Esophagus muscularis mucosa (tissue), 4 donors: Measurements from ENCODE around the gene GBF1. TPM values are rescaled to one million over a fixed set of nuclear protein-coding genes. Genes with fewer than 3 reads are reported as not detected.

Experiments
- DNase-seq: peaks from one replicate; pipeline ENCODE4 v3.0.0-alpha.2; 2017; ENCODE audit errors: extremely low spot score
- H3K27ac ChIP-seq, 4 donors: fragments of 200-600 bp; sonication (generic); replicated peaks in 1 of 4; 1 replicate in 3 of 4; 2 replicates in 1 of 4; pipeline ENCODE4 v1.5.1; 2016 to 2019; ENCODE audit warnings: mild to moderate bottlenecking in 1 of 4
- H3K27me3 ChIP-seq, 4 donors: fragments of 200-600 bp; sonication (generic); one replicate each; pipeline versions ENCODE4 v1.5.1 to v1.6.0; 2016 to 2019
- H3K36me3 ChIP-seq, 4 donors: fragments of 200-600 bp; sonication (generic); one replicate each; pipeline ENCODE4 v1.5.1; 2016 to 2019
- H3K4me1 ChIP-seq, 4 donors: fragments of 200-600 bp; sonication (generic); one replicate each; pipeline ENCODE4 v1.5.1; 2016 to 2019
- H3K4me3 ChIP-seq, 4 donors: fragments of 200-600 bp; sonication (generic); 1 replicate in 2 of 4; 2 replicates in 2 of 4; pipeline ENCODE4 v1.5.1; 2016 to 2019; ENCODE audit warnings: mild to moderate bottlenecking in 4 of 4, moderate library complexity in 1 of 4
- H3K9me3 ChIP-seq, 4 donors: fragments of 200-600 bp; sonication (generic); 1 replicate in 3 of 4; 2 replicates in 1 of 4; pipeline ENCODE4 v1.5.1; 2016 to 2019
- EP300 ChIP-seq: sonication (generic); formaldehyde crosslinking; IDR thresholded peaks from one replicate; pipeline ENCODE4 v1.6.1; 2017; ENCODE audit warnings: antibody characterized with exemption
- POLR2A ChIP-seq: fragments of 450-650 bp; IDR thresholded peaks from one replicate; pipeline ENCODE4 v1.6.1; 2017; ENCODE audit warnings: antibody characterized with exemption, moderate library complexity, mild to moderate bottlenecking, low read depth
- POLR2AphosphoS5 ChIP-seq, 2 donors: sonication (generic); formaldehyde crosslinking; IDR thresholded peaks; one replicate each; pipeline ENCODE4 v1.6.1; 2017; ENCODE audit warnings: antibody characterized with exemption in 2 of 2
- whole genome bisulfite sequencing: methylation state at CpG from one replicate; pipeline ENCODE4 v1.1.5; 2018; 5-methylcytosine and 5-hydroxymethylcytosine counted together
- intact Hi-C: fragments of 100-400 bp; cut with DNase I; formaldehyde crosslinking; loops from one replicate; pipeline ENCODE4 v1.15.1; 2023
- total RNA-seq, 4 donors: library from RNA; depleted of rRNA; stranded (reverse); fragments of >200 nt; gene quantifications; one replicate each; pipeline versions ENCODE4 v1.1.0 to v1.2.1, GENCODE V29; 2016
- TF ChIP-seq, protein P1 (sequence below), 3 experiments: fragments of 200-600 bp in 2 of 3; fragments of 450-650 bp in 1 of 3; sonication (generic) in 2 of 3; IDR thresholded peaks; one replicate each; pipeline ENCODE4 v1.5.1; 2017 to 2019; ENCODE audit warnings: antibody characterized with exemption in 3 of 3, mild to moderate bottlenecking in 2 of 3, moderate library complexity in 1 of 3

GBF1 gene
- total RNA-seq, 4 donors from 2014 or later, result 33.1 to 52.4 (median 40.0) TPM

DNA sequence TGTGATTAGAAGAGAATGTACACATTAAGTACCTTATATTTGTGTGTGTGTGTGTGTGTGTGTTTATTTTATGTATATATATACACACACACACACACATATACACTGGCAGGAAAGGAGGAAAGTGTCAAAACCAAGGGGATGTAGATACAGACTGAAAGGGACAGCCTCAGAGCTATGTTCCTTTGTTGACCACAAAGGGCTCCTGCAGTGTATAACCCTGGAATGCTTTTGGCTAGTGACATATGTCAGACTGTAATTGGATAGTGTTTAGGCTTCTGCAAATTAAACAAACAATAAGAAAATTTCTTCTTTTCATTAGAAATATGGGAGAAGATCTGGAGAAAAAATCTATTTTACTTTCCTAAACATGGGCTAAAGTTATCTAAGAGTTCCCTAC, 15.9 kb downstream of the GBF1 start:
- H3K27ac ChIP-seq, result no peak overlapping the region
- no peaks in the 10 kb centered on the region for H3K9me3 ChIP-seq
- no peaks in the 10 kb centered on the region for H3K27me3 ChIP-seq
- no peak overlapping the region for H3K4me3 ChIP-seq
- H3K4me1 ChIP-seq, result peaks cover 17 to 37% (median 22%) of the 10 kb centered on the region in 4 donors
- peaks cover 4 to 50% (median 35%) of the 10 kb centered on the region in 4 donors for H3K36me3 ChIP-seq
- no peak for TF ChIP-seq EP300
- TF ChIP-seq, protein P1, sequence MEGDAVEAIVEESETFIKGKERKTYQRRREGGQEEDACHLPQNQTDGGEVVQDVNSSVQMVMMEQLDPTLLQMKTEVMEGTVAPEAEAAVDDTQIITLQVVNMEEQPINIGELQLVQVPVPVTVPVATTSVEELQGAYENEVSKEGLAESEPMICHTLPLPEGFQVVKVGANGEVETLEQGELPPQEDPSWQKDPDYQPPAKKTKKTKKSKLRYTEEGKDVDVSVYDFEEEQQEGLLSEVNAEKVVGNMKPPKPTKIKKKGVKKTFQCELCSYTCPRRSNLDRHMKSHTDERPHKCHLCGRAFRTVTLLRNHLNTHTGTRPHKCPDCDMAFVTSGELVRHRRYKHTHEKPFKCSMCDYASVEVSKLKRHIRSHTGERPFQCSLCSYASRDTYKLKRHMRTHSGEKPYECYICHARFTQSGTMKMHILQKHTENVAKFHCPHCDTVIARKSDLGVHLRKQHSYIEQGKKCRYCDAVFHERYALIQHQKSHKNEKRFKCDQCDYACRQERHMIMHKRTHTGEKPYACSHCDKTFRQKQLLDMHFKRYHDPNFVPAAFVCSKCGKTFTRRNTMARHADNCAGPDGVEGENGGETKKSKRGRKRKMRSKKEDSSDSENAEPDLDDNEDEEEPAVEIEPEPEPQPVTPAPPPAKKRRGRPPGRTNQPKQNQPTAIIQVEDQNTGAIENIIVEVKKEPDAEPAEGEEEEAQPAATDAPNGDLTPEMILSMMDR (IDR thresholded peaks at IDR 0.05), result no peak
- TF ChIP-seq POLR2AphosphoS5 (IDR thresholded peaks at IDR 0.05), result no peak
- no peak for TF ChIP-seq POLR2A
- no peak for DNase-seq
- intact Hi-C loops, result no loop called here

DNA sequence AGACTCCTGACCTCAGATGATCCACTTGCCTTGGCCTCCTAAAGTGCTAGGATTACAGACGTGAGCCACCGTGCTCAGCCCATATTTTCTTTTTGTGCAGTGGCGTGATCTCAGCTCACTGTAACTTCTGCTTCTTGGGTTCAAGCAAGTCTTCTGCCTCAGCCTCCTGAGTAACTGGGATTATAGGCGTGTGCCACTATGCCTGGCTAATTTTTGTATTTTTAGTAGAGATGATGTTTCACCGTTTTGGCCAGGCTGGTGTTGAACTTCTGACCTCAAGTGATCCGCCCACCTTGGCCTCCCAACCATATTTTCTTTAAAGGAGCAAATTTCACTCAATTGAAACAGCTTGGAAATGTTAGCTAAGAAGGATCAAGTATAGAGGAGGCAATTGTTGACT, 16.5 kb downstream of the GBF1 start:
- intact Hi-C loops, result no loop called here

GRCh38 chr10:102262744-102263370, 17.5 kb downstream of the GBF1 start:
- H3K27ac ChIP-seq, result peak overlapping the region in 1 of 4 donors; percentile 10
- no peak overlapping the region for H3K4me3 ChIP-seq
- H3K4me1 ChIP-seq, result peaks cover 21 to 52% (median 34%) of the 10 kb centered on the region in 4 donors
- H3K27me3 ChIP-seq, result no peaks in the 10 kb centered on the region
- no peak for TF ChIP-seq POLR2A
- H3K9me3 ChIP-seq, result no peaks in the 10 kb centered on the region
- 63% methylated on average over 4 of the region's 4 CpGs for WGBS
- intact Hi-C loops, result no loop called here
- peaks cover 4 to 46% (median 35%) of the 10 kb centered on the region in 4 donors for H3K36me3 ChIP-seq
- DNase-seq, result no peak

More for the DNA sequence above, 16.5 kb downstream of the GBF1 start:
- Histone ChIP-seq H3K27me3 (no peaks in the 10 kb centered on the region), H3K36me3 (peaks cover 4 to 47% (median 35%) of the 10 kb centered on the region in 4 donors), H3K4me3 (no peak overlapping the region), H3K9me3 (no peaks in the 10 kb centered on the region), H3K27ac (no peak overlapping the region), H3K4me1 (peaks cover 17 to 42% (median 24%) of the 10 kb centered on the region in 4 donors)
- 65% methylated on average over 6 of the region's 6 CpGs for WGBS
- no peak for DNase-seq
- no peak for TF ChIP-seq POLR2A

- Histone ChIP-seq H3K4me3 (no peak overlapping the region), H3K27ac (no peak overlapping the region), H3K9me3 (no peaks in the 10 kb centered on the region), H3K4me1 (peaks cover 34 to 67% (median 49%) of the 10 kb centered on the region in 4 donors), H3K27me3 (no peaks in the 10 kb centered on the region), H3K36me3 (peaks cover 4 to 42% (median 31%) of the 10 kb centered on the region in 4 donors)
- intact Hi-C loops, result no loop called here
- WGBS, result 95% methylated on average over 4 of the region's 4 CpGs
- DNase-seq, result no peak
- no peak for TF ChIP-seq POLR2A
- TF ChIP-seq, protein P1 (IDR thresholded peaks at IDR 0.05), result no peak
- TF ChIP-seq EP300, result no peak
- TF ChIP-seq POLR2AphosphoS5 (IDR thresholded peaks at IDR 0.05), result no peak
Measured at GRCh38 chr10:102264371-102264770, 19.0 kb downstream of the GBF1 start.

DNA sequence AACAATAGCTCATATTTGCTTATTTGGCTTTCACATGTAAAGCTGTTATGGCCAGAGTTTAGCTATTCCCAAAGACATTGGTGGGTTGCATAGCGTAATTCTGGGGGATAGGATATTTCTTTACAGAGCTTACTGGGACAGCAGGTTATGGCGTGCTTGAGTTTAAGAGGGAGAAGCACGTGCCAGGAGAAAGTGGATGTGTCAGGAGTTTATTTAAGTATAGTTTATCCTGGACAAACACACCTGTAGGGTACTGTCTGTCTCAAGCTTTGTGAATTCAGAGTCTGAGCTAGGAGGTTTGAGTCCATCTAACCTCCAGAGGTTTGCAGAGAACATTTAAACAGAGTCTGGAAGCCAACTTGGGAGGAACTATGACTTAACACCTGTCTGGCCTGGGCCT, 21.3 kb downstream of the GBF1 start:
- Histone ChIP-seq H3K36me3 (peaks cover 0 to 20% (median 12%) of the 10 kb centered on the region in 4 donors), H3K27me3 (no peaks in the 10 kb centered on the region), H3K27ac (peak overlapping the region in 1 of 4 donors; percentile 19), H3K9me3 (no peaks in the 10 kb centered on the region), H3K4me1 (peaks cover 35 to 66% (median 52%) of the 10 kb centered on the region in 4 donors), H3K4me3 (no peak overlapping the region)
- intact Hi-C loops, result no loop called here
- WGBS, result 98% methylated on average over 3 of the region's 3 CpGs
- DNase-seq, result no peak
- no peak for TF ChIP-seq POLR2AphosphoS5 (IDR thresholded peaks at IDR 0.05)
- TF ChIP-seq POLR2A, result no peak
- TF ChIP-seq EP300, result no peak
- TF ChIP-seq, protein P1 (IDR thresholded peaks at IDR 0.05), result no peak

DNA sequence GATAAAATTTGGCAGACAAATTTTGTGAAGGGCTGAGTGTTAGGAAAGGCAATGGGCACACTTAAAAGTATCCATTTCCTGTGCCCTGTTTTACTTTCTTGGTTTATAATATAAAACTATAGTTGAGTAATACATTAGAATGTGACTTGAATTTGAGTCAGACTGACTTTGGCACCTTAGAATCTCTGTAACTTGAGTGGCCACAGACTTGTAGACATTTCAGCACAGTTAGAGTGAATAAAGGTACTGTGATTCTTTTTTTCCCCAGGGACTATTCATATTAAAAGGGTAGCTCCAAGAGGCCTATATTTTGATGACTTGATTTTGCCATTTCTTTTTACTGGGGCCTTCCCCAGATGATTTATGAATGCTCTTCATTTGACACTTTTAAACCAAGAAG, 22.4 kb downstream of the GBF1 start:
- peak overlapping the region; percentile 9 to 28 (median 18) for H3K27ac ChIP-seq
- no peaks in the 10 kb centered on the region for H3K9me3 ChIP-seq
- DNase-seq, result no peak
- H3K36me3 ChIP-seq, result peaks cover 0 to 14% (median 2%) of the 10 kb centered on the region in 4 donors
- H3K4me3 ChIP-seq, result no peak overlapping the region
- peaks cover 27 to 56% (median 42%) of the 10 kb centered on the region in 4 donors for H3K4me1 ChIP-seq
- TF ChIP-seq, protein P1 (IDR thresholded peaks at IDR 0.05), result no peak
- TF ChIP-seq EP300 (no peak), POLR2AphosphoS5 (IDR thresholded peaks at IDR 0.05) (no peak), POLR2A (no peak)
- intact Hi-C loops, result no loop called here
- H3K27me3 ChIP-seq, result no peaks in the 10 kb centered on the region
